ENCODE results near the gene PTTG1IP. TPM values are rescaled to one million over a fixed set of nuclear protein-coding genes. Genes with fewer than 3 reads are reported as not detected.

The PTTG1IP gene
- total and polyA plus RNA-seq, 10 of the 15 experiments (the other 5 are each of a cell fraction or from before 2014, with no cell fraction given): 2.4 to 56.4 (median 44.4) TPM

- no peak for TF ChIP-seq JUNB (IDR thresholded peaks at IDR 0.05)
Observed at GRCh38 chr21:44855572-44855971, 17.9 kb downstream of the PTTG1IP start (continued).

GRCh38 chr21:44854664-44855446 is 18.6 kb downstream of the PTTG1IP start:
- Histone ChIP-seq H3K36me3 (ENCODE audit: control insufficient read depth in 2 of 2, insufficient read depth in 2 of 2, low read length in 1 of 2) (peaks cover 13 to 38% of the 10 kb centered on the region in 2 experiments; a peak in 3 of 4 replicates), H3K27ac (ENCODE audit: control insufficient read depth, insufficient read depth) (no peak overlapping the region), H3K27me3 (replicated peaks in 1 of 2; ENCODE audit: control insufficient read depth in 2 of 2, insufficient read depth in 2 of 2, low read length in 1 of 2) (no peaks in the 10 kb centered on the region), H3K4me1 (ENCODE audit: control insufficient read depth, insufficient read depth, low read length) (no peaks in the 10 kb centered on the region), H3K9ac (ENCODE audit: control insufficient read depth, insufficient read depth, low read length) (no peak overlapping the region), H3K4me2 (ENCODE audit: control insufficient read depth, insufficient read depth) (no peak overlapping the region), H3K9me3 (replicated peaks; ENCODE audit: control insufficient read depth, insufficient read depth, low read length) (no peaks in the 10 kb centered on the region), H3K4me3 (no peak overlapping the region), H2AFZ (ENCODE audit: control insufficient read depth, low read depth, low read length) (no peak overlapping the region), H4K20me1 (ENCODE audit: control insufficient read depth, insufficient read depth) (no peaks in the 10 kb centered on the region), H3K79me2 (ENCODE audit: control insufficient read depth, insufficient read depth, low read length) (no peaks in the 10 kb centered on the region)
- 90% methylated on average over 31 of the region's 31 CpGs for WGBS (ENCODE audit: insufficient coverage, insufficient replicate concordance, low lambda C conversion rate, missing lambda C conversion rate)
- intact Hi-C loops (cut with micrococcal nuclease; ENCODE audit: unreplicated experiment): no loop called here
- no peak for FAIRE-seq
- TF ChIP-seq NKRF (conservative IDR thresholded peaks at IDR 0.05) (no peak), CEBPB (IDR thresholded peaks at IDR 0.05; ENCODE audit: borderline replicate concordance in 1 of 2, low read depth in 2 of 2, low read length in 2 of 2) (no peak), CREB1 (IDR thresholded peaks at IDR 0.05; ENCODE audit: low read depth) (no peak), PAX5 (IDR thresholded peaks at IDR 0.05; ENCODE audit: borderline replicate concordance, low read depth, low read length) (no peak), USF2 (IDR thresholded peaks at IDR 0.05; ENCODE audit: borderline replicate concordance, low read depth, low read length) (no peak), IRF3 (IDR thresholded peaks at IDR 0.05) (no peak)
- in situ Hi-C loops (cut with MboI): no loop called here
- ChIA-PET SMC1A (ENCODE audit: uncharacterized antibody, unreplicated experiment) (no interaction called here), RAD21 (ENCODE audit: unreplicated experiment) (interaction anchor here (0.7 kb wide), 1 partner anchor 76 kb away, joined by 3 read pairs; no protein-coding TSS in a partner anchor), POLR2A (no interaction called here), CTCF (interaction anchor here (1.8 kb wide), 1 partner anchor 62 kb away, joined by 5 read pairs; no protein-coding TSS in a partner anchor)
- ATAC-seq: no peak
- no TSS peak for BruUV-seq (replicated peaks)
- no peak for DNase-seq (ENCODE audit: low read depth, low spot score)
